ENCODE measurements around the gene MAPKAP1.

The MAPKAP1 gene

DNA sequence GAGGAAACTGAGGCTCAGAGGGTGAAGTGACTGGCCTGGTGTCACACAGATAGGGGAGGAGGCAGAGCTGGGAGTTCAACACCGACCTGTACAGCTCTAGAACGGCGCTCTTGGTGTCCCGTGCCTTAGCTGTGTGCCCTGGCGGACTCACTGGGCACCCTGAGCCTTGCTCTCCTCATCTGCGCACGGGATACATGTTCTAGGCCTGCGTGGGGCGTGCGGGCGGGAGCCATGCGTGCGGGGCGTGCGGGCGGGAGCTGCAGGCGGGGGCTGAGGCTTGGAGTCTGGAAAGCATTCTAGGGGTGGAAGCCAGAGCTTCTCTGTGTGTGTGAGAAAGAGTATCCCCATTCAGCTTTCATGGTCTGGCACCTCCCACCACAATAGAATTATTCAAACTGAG, 280.1 kb downstream of the MAPKAP1 start:
- DNase-seq: no peak

DNA sequence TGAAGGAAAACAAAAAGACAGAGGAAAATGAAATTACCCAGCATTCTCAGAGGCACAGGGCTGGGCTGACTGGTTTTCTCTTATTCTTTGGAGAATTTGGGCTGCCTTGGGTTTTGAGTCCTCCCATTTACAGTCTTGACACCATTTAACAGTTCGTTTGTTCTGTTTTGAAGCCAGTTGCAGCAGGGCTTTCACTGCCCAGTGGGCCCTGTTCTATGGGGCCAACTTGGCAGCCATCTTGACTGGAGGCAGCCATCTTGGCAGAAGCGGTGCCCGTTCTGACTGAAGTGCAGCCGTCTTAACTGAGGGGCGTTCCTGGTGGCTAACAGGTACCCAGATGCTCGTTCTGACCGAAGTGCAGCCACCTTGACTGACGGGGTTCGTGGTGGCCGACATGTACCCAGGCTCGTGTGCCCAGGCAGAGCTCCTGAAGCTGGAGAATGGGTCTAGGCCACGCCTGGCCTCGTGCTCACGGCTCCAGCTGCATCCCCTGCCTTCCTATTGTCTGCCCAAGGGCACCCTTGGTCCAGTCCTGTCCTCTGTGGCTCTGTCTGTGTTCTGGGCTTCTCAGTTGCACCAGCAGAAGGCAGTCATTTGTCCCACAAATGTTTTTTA, 281.0 kb downstream of the MAPKAP1 start:
- DNase-seq: no peak

DNA sequence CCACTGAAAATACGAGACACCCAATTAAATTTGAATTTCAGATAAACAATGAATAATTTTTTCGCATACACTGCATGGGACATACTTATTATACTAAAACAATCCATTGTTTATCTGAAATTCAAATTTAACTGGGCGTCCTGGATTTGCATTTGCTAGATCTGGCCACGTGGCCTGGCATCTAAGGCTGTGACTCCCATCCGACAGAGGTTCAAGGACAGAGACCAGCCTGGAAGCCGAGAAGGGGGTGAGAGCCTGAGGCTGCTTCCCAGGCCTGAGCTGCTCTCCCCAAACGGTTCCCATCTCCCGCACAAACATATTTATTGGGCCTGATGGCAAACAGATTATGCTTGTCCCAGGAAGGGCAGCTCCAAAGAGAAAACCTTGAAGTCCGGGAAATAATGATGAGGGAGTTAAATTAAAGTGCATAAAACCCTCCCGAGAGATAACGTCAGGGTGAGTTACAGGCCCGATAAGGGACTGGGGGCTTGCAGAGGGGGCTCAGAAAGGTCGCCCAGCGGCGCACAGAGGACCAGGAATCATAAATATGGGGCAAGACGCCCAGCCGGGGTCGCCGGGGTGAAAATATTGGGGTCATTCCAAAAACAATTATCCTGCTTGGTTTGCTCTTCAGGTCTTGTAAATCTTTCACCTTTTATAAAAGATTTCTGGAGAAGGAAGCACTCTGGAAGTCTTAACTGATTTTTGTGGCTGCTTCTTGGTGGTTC, 281.7 kb downstream of the MAPKAP1 start:
- no peak for DNase-seq

DNA sequence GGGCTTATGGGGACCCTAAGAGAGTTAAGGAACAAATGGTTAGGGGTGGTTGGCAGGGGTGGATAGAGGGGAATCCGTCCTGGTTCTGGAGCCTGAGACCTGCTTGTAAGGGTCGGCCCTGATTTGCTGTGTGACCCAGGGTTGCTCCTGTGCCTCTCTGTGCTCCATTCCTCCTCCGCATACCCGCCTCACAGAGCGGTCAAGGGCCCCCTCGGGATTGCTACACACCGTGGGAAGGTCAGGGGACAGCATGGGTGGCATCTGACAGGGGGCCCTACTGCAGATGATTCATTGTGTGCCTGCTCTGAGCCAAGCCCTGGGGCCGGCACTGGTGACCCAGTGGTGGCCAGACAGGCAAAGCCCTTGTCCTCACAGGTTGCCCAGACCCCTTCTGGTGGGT, 283.0 kb downstream of the MAPKAP1 start:
- DNase-seq: no peak

DNA sequence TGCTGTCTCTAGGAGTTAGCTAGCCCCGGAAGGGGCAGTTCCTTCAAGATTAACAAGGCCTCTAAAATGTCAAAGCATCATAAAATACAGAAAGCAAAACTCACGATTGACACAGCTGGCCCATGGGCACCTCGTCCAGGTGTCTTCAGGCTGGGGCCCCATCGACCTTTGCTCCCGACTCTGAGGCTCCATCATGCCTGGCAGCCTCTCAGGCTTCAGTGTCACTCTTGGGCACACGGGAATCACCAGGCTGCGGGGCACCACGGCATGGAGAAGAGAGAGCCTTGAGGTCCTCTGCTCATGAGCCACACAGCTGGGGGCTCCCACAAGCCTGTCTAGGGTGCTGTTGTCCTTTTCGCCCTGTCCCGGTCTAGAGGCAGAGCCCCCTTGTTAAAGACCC, 284.2 kb downstream of the MAPKAP1 start:
- no peak for DNase-seq

DNA sequence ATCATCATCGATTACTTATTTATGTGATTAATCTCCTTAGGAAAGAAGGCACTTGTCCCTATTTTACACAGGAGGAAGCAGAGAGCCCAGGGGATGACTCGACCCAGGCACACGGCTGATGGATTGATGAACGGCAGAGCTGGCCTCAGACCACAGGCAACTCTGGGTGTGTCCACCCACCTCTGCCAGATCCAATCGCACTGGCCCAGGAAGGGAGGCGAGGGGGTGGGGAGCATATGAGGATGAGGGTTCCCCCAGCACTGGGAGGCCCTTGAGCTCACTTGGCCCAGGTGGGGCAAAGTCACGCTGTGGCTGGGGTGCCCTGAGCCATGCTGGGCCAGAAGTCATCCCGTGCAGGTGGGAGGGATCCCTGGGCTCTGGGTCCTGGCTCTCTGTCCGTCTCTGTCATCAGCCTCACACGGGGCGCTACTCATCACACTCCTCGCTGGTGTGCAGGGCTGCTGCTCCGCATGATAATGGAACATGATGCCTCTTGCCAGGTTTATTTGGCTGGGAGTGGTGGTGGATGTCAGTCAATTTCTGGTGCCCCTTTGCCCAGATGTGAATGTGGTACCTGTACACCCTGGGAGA, 285.3 kb downstream of the MAPKAP1 start:
- DNase-seq: no peak

DNA sequence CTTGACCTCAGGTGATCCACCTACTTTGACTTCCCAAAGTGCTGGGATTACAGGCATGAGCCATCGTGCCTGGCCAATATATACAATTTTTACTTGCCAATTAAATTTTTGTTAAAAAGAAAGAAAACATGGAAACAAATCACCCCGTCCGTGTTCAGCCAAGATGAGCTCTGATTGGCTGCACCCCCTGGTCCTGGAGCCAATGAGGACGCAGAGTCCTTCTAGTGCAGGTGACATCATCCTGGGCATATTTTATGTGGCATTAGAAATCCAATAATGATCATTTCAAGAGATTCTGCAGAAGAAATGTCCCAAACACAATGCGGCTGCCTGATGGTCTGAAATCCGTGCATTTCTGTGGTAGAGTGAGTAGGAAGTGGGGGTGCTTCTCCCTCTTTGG, 285.8 kb downstream of the MAPKAP1 start:
- DNase-seq: no peak

DNA sequence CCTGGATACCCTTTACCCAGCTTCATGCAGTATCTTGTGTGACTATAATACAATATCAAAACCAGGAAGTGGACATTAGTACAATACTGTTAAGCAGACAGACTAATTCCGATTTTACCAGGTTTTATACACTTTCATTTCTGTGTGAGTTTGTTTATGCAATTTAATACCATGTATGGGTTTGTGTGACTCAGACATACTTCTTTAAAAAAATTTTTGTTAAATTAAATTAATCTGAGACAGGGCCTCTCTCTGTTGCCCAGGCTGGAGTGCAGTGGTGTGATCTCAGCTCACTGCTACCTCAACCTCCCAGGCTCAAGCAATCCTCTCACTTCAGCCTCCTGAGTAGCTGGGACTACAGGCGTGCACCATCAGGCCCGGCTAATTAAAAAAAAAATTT, 288.6 kb downstream of the MAPKAP1 start:
- DNase-seq: no peak

DNA sequence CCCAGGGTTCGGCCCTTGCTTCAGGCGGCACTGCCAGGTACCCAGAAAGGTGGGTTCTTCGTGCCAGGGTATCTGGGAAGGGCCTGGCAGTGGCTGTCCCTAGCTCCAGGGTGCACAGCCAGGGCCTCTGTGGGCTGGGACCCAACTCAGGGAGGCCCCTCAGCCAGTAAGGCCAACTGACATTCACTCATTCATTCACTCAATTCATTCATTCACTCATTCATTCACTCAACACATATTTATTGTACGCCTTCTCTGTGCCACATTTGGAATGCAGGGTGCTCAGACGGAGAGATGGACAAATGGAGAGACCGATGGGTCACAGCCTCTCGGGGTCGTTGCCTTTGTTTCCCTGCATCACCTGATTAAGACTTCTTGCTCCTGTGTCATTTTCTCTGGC, 290.5 kb downstream of the MAPKAP1 start:
- DNase-seq: no peak

DNA sequence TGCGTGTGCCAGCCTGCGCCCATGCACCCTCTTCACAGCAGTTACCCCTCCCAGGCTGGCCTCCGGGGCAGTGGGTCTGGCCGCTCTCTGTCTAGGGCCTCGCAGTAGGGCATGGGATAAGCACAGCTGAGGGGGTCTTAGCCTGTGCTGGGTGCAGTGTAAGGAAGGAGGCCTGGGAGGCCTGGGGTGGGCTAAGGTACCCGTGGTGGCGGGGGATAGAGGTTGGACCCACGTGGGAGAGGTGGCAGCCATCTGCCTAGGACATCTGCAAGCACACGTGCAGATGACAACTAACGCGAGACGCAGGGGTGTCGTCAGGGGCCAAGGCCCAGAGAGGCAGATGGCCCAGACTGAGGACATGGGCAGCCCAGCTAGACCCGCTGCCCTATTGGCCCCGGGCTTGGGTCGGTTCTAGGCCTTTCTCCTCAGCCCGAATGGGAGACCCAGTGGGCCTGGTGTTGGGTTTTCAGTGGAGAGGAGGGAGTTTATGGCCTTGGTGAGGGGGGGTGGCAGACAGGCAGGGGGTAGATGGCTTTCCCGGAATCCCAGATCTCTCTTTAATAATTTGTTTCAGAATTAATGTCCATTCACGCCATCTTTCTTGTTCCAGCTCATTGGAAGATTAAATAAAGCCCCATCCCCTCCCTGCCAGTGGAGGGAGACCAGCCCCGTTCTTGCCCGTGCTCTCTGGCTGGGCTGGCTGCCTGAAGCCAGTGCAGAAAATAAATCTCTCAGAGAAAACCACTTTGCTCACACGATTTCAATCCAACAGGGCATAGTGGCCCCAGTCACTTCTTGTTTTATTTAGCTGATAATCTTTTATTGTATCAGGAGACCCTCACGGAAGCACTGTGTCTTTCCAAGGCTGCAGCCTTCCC, 291.2 kb downstream of the MAPKAP1 start:
- DNase-seq: no peak

DNA sequence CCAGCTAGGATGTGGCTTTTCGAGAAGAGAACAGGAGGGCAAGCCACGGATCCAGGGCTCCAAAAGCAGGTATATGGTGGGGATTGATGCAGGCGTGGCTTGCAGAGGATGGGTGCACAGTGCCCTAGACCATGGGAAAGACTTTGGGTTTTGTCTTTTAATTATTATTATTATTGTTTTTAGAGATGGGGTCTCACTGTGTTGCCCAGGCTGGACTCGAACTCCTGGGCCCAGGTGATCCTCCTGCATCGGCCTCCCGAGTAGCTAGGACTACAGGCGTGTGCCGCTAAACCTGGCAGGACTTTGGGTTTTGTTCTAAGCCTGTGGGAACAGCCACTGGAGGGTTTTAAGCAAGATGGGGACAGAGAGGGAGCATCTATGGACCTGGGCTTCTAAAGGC, 293.4 kb downstream of the MAPKAP1 start:
- DNase-seq: no peak

DNA sequence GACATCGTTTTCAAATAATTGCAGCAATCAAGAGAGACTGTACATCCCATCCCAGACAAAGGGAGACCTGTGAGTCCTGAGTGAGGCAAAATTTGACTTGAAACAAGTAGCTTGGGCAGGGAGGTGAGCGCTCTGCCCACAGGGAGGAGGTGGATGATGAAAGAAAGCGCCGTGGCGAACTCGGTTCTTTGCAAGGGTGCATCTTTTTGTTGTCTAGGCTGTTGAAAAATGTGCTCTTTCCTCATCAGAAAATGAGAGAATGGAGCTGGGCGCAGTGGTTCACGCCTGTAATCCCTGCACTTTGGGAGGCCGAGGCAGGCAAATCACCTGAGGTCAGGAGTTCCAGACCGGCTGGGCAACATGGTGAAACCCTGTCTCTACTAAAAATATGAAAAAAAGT, 294.8 kb downstream of the MAPKAP1 start:
- no peak for DNase-seq

DNA sequence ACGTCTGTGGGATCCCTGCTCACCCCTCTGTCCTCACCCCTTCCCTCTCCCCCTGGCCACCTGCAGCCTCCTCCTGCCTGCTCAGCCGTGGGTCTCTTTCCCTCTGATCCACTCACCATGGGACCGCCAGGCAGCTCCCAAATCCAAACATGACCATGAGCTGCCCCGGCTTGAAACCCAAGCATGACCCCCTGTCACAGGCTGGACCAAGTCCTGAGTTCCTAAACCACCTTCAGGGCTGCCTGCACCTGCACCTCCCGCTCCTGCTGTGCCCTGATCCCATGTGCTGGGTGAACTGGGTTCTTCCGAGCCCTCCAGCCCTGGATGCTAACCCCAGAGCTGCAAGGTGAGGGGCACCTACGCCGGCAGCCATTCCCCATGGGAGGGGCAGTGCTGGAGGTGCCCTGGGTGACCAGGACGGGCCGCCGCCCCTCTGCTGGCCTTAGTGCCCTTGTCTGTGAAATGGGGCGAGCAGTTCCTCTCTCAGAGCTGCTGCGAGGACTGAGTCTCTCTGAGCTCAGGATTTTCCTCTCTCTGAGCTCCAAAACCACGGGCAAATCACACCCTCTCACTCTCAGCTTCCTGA, 295.7 kb downstream of the MAPKAP1 start:
- no peak for DNase-seq

DNA sequence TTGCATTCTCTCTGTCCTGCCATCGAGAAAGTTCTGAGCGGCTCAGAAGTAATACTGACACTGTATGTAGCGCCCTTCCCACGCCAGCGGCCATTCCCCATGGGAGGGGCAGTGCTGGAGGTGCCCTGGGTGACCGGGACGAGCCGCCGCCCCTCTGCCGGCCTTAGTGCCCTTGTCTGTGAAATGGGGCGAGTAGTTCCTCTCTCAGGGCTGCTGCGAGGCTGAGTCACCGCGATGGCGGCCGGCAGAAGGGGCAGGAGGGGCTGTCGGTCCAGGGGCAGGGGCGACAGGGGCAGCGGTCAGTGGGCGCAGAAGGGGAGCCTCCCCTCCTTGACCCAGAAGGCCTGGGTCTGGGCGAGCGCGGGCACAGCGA, 296.5 kb downstream of the MAPKAP1 start:
- DNase-seq: no peak

DNA sequence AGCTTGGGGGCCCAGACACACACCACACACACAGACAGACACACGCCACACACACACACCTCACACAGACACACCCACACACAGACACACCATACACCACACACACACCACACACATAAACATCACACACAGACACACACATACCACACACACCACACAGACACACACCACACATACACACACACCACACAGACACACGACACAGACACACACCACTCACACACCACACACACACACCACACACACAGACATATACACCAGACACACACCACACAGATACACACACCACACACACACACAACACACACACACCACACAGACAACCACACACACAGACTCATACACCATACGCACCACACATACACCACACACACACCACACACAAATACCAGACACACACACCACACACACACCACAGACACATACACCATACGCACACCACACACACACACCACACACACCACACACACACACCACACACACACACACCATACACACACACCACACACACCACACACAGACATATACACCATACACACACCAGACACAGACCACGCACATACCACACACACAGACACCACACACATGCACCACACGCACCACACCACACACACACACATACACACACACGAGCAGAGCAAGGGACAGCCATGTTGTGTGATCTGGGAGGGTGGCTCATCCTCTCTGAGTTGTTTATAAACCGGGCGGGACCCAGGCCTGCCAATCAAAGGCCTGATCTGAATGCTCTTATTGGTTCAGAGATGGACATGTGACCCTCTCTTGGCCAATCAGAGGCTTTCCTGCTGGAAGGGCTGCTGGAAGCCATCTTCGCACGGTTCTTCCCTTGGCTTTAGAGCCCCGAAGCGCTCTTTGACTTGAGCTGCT, 297.1 kb downstream of the MAPKAP1 start:
- DNase-seq: peak; percentile 60

DNA sequence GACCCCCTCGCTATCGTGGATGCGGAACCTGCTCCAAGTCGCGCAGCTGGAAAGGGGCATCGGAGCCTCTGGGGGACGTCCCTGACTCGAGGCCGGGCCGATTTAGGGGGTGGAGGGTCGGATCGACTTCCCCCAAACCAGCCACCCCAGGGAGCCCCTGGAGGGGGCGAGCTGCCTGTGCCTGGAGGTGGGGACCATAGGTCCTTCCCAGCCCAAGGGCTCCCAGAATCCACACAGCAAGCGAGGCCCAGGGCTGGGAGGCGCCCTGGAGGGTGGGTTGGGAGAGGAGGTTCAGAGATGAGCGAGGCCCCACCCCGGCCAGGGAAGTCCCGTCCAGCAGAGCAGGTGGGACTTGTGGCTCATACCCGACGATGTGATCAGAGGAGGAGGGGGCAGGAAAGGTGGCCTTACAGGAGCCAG, 297.8 kb downstream of the MAPKAP1 start:
- DNase-seq: peak; percentile 44

DNA sequence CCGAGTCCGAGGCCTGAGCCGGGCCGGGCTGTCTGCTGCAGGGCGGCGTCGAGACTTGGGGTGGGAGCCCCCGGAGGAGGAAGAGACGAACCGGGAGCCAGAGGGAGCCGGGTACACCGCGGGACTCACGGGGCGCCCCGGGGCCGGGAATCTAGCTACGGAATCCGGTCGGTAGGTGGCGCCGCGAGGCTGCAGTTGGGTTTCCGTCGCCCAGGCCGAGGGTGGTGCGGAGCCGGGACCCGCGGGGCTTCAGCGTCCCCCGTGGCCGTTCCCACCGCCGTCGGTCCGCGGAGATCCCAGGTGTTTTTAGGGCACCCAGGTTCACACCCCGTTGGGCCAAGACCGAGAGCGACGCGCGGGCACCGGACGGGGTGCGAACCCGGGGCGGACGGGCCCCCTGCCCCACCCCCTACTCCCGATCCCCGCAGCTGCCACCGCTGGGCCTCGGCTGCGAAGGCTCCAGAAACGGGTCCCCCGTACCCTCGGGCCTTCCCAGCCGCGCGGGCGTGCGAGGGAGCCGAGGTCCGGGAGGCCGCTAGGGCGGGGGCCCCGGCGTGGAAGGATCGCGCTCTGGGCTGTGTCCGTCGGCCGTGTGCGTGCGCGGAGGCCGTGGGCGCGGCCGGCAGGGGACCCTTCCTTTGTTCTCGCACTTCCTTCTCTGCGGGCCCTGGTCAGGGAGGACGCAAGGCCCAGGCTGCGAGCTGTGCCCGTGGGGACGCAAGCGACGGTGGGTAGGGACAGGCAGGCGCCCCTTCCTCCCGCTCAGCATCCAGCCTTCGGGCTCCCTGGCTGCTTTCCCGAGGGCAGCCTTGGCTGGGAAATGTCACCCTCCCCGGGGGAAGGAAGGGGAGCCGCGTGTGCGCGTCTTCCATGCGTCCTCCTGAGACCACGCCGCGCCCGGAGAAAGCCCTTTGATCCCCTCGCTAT, 298.8 kb downstream of the MAPKAP1 start:
- DNase-seq: peak; percentile 62

DNA sequence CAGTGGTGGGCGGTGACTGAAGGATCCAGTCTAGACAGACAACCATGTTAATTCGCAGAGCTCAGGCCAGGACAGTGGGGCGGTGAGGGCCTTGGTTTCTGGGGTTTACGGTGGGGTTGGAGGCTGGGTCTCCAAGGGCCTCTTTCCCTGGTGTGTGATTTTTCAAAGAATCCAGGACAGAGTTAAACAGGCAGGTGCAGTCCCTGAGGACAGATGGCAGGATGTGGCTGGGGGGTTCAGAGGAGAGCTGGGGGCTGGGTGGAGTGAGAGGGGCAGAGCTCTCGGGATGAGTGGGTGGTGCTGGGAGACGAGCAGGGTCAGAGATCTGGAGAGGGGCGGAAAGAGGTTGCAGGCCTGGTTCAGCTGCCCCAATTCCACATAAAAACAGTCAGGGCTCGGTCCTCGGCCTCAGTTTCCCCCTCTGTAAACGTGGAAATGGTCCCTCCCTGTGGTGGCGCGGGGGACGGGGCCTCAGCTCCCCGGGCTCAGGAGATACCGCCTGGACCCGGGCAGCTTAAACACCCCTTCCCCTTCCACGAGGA, 299.5 kb downstream of the MAPKAP1 start:
- no peak for DNase-seq

DNA sequence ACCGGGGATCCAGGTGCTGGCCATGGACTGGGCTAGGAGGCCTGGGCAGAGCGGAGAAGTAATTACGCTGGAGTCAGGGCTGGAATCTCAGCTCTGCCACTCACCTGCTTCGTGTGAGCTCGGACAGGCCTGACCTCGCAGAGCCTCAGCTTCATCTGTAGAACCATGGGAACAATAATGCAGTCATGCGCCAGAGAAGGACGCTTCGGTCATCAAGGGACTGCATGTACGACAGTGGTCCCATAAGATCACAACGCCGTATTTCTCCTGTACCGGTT, 300.3 kb downstream of the MAPKAP1 start:
- no peak for DNase-seq

DNA sequence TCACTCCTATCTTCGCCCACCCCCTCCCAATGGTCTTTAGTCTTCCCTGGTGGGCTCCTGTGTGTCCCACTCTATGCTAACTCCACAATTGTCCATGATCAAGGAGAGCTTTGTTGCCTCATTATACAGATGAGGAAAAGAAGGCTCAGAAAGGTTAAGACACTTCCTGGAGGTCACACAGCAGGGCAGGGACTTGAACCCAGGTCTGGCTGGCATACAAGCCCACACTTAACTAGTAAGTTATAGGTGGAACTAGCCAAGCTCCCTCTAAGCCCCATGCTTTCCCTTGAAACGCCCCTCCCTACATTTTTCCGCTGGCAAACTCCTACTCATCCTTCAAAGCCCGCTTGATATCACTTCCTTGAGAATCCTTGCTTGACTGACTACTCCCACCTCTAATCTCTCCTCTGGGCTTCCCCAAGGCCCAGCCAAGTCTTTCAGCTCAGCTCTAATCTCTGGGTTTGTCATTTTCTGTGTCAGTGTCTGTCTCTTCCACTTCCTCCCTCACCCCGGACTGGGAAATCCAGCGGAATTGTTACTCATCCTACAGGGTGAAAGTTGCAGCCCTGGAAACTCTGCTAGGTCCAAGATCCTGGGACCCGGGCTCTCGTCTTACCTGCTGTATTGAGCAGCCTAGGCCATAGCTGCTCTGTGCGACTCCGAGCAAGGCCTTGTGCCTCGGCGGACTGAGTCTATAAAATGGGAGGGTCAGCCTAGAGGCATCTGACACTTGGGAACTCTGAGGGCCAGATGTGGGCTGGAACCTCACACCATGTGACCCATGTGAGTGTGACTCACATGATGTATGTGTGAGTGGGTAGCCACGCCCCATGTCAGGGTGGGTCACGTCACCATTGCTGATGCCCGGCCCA, 300.8 kb downstream of the MAPKAP1 start:
- DNase-seq: no peak

Measured in NCI-H146 (cell line).